Stimulated activated memory B cell treated with anti-CD40 and anti-IgM and Interleukin-4, amounts not matched to agents 10 μg/mL and 1 μg/mL and 100 μg/mL, for 72 hours (primary cell): ENCODE measurements around the gene NUP107.

Experiments
- ATAC-seq: fragments of 150-1000 bp; cut with Tn5 transposase; 2 replicates; pipeline ENCODE4 v1.10.0; 2021
- H3K27ac Mint-ChIP-seq: one replicate; pipeline ENCODE4 v1.8.0; 2022; ENCODE audit warnings: mild to moderate bottlenecking, mixed read lengths
- H3K27me3 Mint-ChIP-seq: one replicate; pipeline ENCODE4 v1.8.0; 2022; ENCODE audit warnings: mixed read lengths
- H3K36me3 Mint-ChIP-seq: one replicate; pipeline ENCODE4 v1.8.0; 2022; ENCODE audit warnings: mixed read lengths
- H3K4me1 Mint-ChIP-seq: one replicate; pipeline ENCODE4 v1.8.0; 2022; ENCODE audit warnings: mixed read lengths
- H3K4me3 Mint-ChIP-seq: one replicate; pipeline ENCODE4 v1.8.0; 2022; ENCODE audit warnings: mild to moderate bottlenecking, moderate library complexity, mixed read lengths
- H3K9me3 Mint-ChIP-seq: one replicate; pipeline ENCODE4 v1.8.0; 2022; ENCODE audit warnings: mixed read lengths

NUP107 gene

DNA sequence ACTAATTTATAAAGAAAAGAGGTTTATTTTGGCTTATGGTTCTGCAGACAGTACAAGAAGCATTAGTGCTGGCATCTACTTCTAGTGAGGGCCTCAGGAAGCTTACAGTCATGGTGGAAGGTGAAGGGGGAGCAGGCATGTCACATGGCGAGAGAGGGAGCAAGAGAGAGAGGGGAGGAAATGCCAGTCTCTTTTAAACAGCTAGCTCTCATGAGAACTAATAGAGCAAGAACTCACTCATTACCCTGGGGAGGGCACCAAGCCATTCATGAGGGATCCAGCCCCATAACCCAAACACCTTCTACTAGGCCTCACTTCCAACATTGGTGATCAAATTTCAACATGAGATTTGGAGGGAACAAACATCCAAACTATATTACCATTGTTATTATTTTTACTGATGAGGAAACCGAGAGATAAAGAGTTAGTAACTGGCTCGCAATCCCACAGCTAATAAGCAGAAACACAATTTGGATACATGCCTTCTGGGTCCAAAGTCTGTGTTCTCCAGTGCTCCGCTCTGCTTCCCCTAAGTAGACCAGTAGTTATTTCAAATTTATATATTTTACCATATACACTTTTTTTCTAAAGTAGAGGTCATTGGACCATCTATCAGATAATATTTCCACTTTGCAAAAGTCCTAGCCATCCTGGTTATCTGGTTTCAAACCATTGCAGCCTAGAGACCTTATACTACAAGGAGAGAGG, 68.9 kb downstream of the NUP107 start:
- Mint-ChIP-seq H3K9me3 (no peaks in the 10 kb centered on the region), H3K27me3 (no peaks in the 10 kb centered on the region), H3K4me3 (no peak overlapping the region), H3K4me1 (no peaks in the 10 kb centered on the region), H3K27ac (no peak overlapping the region), H3K36me3 (peaks cover 55% of the 10 kb centered on the region)
- no peak for ATAC-seq

GRCh38 chr12:68759852-68760251, 73.1 kb downstream of the NUP107 start:
- H3K4me1 Mint-ChIP-seq, result no peaks in the 10 kb centered on the region
- no peaks in the 10 kb centered on the region for H3K27me3 Mint-ChIP-seq
- no peak overlapping the region for H3K4me3 Mint-ChIP-seq
- no peaks in the 10 kb centered on the region for H3K9me3 Mint-ChIP-seq
- H3K27ac Mint-ChIP-seq, result no peak overlapping the region
- H3K36me3 Mint-ChIP-seq, result peaks cover 60% of the 10 kb centered on the region
- no peak for ATAC-seq

DNA sequence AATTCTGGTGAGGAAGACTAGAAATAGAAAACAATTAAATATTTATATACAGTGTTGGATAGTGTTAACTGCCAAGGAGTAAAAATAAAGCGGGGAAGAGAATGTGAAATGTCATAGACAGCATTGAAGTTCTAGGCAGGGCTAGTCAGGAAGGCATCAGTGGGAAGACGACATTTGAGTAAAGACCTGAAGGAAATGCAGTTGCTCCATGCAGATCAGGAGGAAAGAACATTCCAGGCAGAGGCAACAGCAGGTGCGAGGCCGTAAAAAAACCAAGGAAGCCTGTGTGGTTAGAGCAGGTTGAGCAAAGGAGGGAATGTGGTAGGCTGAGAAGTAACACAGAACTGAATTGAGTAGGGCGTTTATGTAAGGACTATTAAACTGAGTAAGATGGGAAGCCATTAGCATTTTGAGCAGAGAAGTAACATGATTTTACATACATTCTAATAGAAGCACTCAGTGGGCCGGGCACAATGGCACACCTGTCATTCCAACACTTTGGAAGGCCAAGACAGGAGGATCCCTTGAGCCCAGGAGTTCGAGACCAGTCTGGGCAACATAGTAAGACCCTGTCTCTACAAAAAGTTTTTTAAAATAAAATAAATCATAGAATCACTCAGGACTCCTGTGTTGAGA, 74.1 kb downstream of the NUP107 start:
- H3K36me3 Mint-ChIP-seq, result peaks cover 53% of the 10 kb centered on the region
- H3K27ac Mint-ChIP-seq, result no peak overlapping the region
- no peaks in the 10 kb centered on the region for H3K4me1 Mint-ChIP-seq
- no peak overlapping the region for H3K4me3 Mint-ChIP-seq
- H3K9me3 Mint-ChIP-seq, result no peaks in the 10 kb centered on the region
- no peaks in the 10 kb centered on the region for H3K27me3 Mint-ChIP-seq
- no peak for ATAC-seq

DNA sequence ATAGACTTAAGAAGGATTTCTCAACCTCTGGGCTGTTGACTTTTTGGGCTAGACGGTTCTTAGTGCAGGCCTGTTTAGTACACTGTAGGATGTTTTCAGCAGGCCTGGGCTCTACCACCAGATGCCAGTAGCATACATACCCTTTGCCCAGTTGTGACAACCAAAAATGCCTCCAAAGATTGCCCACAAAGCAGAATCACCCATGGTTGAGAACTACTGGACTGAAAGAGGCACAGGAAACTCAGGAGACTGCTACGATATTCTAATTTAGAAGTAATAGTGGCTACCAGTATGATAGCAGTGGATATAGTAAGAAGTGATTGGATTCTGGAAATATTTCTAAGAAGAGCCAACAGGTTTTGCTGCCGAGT, 74.6 kb downstream of the NUP107 start:
- Mint-ChIP-seq H3K27ac (no peak overlapping the region), H3K27me3 (no peaks in the 10 kb centered on the region), H3K36me3 (peaks cover 49% of the 10 kb centered on the region), H3K4me1 (no peaks in the 10 kb centered on the region), H3K4me3 (no peak overlapping the region), H3K9me3 (no peaks in the 10 kb centered on the region)
- ATAC-seq, result no peak

GRCh38 chr12:68761901-68762630, 75.3 kb downstream of the NUP107 start:
- ATAC-seq, result no peak
- H3K4me1 Mint-ChIP-seq, result no peaks in the 10 kb centered on the region
- H3K9me3 Mint-ChIP-seq, result no peaks in the 10 kb centered on the region
- no peak overlapping the region for H3K4me3 Mint-ChIP-seq
- peaks cover 47% of the 10 kb centered on the region for H3K36me3 Mint-ChIP-seq
- no peaks in the 10 kb centered on the region for H3K27me3 Mint-ChIP-seq
- H3K27ac Mint-ChIP-seq, result no peak overlapping the region

- Mint-ChIP-seq H3K27me3 (no peaks in the 10 kb centered on the region), H3K9me3 (no peaks in the 10 kb centered on the region), H3K4me3 (no peak overlapping the region), H3K36me3 (peaks cover 47% of the 10 kb centered on the region), H3K27ac (no peak overlapping the region), H3K4me1 (no peaks in the 10 kb centered on the region)
- ATAC-seq, result no peak
Observed at GRCh38 chr12:68762691-68763090, 75.9 kb downstream of the NUP107 start.

GRCh38 chr12:68765696-68766095, 78.9 kb downstream of the NUP107 start:
- H3K9me3 Mint-ChIP-seq, result no peaks in the 10 kb centered on the region

GRCh38 chr12:68766646-68767045, 79.9 kb downstream of the NUP107 start:
- Mint-ChIP-seq H3K4me1 (no peaks in the 10 kb centered on the region), H3K27ac (no peak overlapping the region), H3K4me3 (no peak overlapping the region), H3K27me3 (no peaks in the 10 kb centered on the region), H3K36me3 (peaks cover 25% of the 10 kb centered on the region), H3K9me3 (no peaks in the 10 kb centered on the region)
- no peak for ATAC-seq

More at GRCh38 chr12:68765696-68766095, 78.9 kb downstream of the NUP107 start:
- H3K27ac Mint-ChIP-seq, result no peak overlapping the region
- ATAC-seq, result no peak
- H3K4me1 Mint-ChIP-seq, result no peaks in the 10 kb centered on the region
- H3K4me3 Mint-ChIP-seq, result no peak overlapping the region
- H3K27me3 Mint-ChIP-seq, result no peaks in the 10 kb centered on the region
- H3K36me3 Mint-ChIP-seq, result peaks cover 32% of the 10 kb centered on the region

GRCh38 chr12:68767191-68767590, 80.4 kb downstream of the NUP107 start:
- peaks cover 20% of the 10 kb centered on the region for H3K36me3 Mint-ChIP-seq
- no peaks in the 10 kb centered on the region for H3K4me1 Mint-ChIP-seq
- H3K27ac Mint-ChIP-seq, result no peak overlapping the region
- no peaks in the 10 kb centered on the region for H3K9me3 Mint-ChIP-seq
- ATAC-seq, result no peak
- H3K4me3 Mint-ChIP-seq, result no peak overlapping the region
- H3K27me3 Mint-ChIP-seq, result no peaks in the 10 kb centered on the region

DNA sequence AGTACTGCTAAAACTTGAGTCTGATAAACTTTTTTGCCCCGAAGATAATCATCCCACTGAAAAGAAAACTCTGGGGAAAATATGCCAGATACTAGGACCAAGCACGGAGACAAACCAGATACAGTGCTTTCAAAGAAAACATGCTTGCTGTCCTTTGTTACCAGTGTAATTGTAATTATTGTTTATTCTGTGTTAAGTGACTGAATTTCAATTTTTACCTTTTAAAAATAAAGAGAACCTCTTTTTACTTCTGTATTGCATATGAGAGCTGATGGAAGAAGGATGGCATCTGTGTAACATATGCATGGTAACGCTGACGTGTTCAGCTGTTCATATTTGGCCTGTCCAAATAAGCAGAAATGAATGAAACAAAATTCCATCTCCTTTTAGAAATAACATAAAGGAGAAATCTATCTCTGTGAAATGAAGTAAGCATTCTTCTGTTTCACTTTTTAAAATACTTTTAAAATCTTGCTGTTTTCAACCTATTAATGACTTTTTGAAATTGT, 81.7 kb downstream of the NUP107 start:
- no peak overlapping the region for H3K4me3 Mint-ChIP-seq
- ATAC-seq, result no peak
- peaks cover 12% of the 10 kb centered on the region for H3K4me1 Mint-ChIP-seq
- H3K36me3 Mint-ChIP-seq, result peaks cover 14% of the 10 kb centered on the region
- H3K9me3 Mint-ChIP-seq, result no peaks in the 10 kb centered on the region
- no peak overlapping the region for H3K27ac Mint-ChIP-seq
- H3K27me3 Mint-ChIP-seq, result no peaks in the 10 kb centered on the region

DNA sequence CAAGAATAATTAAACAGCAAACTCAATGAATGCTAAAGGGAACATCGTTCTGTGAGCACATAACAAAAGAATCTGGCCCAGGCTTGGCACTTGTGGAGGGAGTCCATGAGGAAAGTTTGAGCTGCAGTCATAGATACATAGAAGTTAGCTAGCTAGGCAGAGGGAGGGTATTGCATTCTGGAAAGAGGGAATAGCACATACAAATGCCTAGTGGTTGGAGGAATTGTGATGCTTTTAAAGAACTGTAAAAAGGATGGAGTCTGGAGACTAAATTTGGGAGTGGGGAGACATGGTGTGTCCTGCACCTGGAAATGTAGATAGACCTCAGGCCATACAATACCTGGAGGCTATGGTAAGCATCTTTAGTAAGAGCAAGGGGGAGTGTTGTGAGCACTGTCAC, 83.2 kb downstream of the NUP107 start:
- no peak for ATAC-seq
- Mint-ChIP-seq H3K36me3 (no peaks in the 10 kb centered on the region), H3K27ac (no peak overlapping the region), H3K4me1 (peaks cover 19% of the 10 kb centered on the region), H3K4me3 (no peak overlapping the region), H3K9me3 (no peaks in the 10 kb centered on the region), H3K27me3 (no peaks in the 10 kb centered on the region)

GRCh38 chr12:68771223-68771925, 84.6 kb downstream of the NUP107 start:
- Mint-ChIP-seq H3K27me3 (no peaks in the 10 kb centered on the region), H3K27ac (peak overlapping the region; percentile 1), H3K4me1 (peaks cover 19% of the 10 kb centered on the region), H3K36me3 (no peaks in the 10 kb centered on the region), H3K4me3 (no peak overlapping the region), H3K9me3 (no peaks in the 10 kb centered on the region)
- ATAC-seq, result no peak

- peak; percentile 43 for ATAC-seq
- Mint-ChIP-seq H3K9me3 (no peaks in the 10 kb centered on the region), H3K36me3 (no peaks in the 10 kb centered on the region), H3K27ac (peak overlapping the region; percentile 83), H3K27me3 (no peaks in the 10 kb centered on the region), H3K4me3 (peak overlapping the region; percentile 30), H3K4me1 (peaks cover 19% of the 10 kb centered on the region)
Observed at GRCh38 chr12:68772714-68773113, 85.9 kb downstream of the NUP107 start.

GRCh38 chr12:68773582-68773981, 86.8 kb downstream of the NUP107 start:
- no peak for ATAC-seq
- Mint-ChIP-seq H3K27ac (peak overlapping the region; percentile 83), H3K36me3 (no peaks in the 10 kb centered on the region), H3K4me3 (no peak overlapping the region), H3K27me3 (no peaks in the 10 kb centered on the region), H3K9me3 (no peaks in the 10 kb centered on the region), H3K4me1 (peaks cover 19% of the 10 kb centered on the region)

DNA sequence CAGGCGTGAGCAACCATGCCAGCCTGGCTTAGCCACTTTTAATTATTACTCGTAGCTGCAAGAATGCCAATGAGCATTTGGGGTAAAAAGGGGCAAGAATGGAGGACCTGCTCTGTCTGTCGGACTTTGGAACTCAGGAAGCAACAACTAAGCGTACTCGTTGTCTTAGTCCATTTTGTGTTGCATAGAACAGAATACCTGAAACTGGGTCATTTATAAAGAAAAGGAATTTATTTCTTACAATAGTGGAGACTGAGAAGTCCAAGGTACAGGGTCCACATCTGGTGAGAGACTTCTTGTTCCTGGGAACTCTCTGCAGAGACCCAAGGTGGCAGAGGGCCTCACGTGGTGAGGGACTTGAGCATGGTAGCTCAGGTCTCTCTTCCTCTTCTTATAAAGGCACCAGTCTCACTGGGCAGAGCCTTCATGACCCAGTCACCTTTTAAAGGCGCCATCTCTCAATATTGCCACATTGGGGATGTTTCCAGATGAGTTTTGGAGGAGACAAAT, 88.4 kb downstream of the NUP107 start:
- Mint-ChIP-seq H3K4me3 (no peak overlapping the region), H3K27me3 (no peaks in the 10 kb centered on the region), H3K27ac (no peak overlapping the region), H3K36me3 (no peaks in the 10 kb centered on the region), H3K4me1 (peaks cover 19% of the 10 kb centered on the region), H3K9me3 (no peaks in the 10 kb centered on the region)
- ATAC-seq, result no peak
